GM21576 (cell line): ENCODE measurements around the gene HCAR1.
"Not testable (repeated sequence)": the region's sequence is repeated elsewhere in the genome, so short reads cannot be mapped to it uniquely, and the experiment has no call there.

Experiments
- ATAC-seq: cut with Tn5 transposase; IDR thresholded peaks from one replicate; pipeline ENCODE4 v1.9.1; 2021; ENCODE audit warnings: mild to moderate bottlenecking, moderate library complexity; ENCODE audit not compliant: unreplicated experiment

HCAR1 gene

GRCh38 chr12:122722387-122722786 is 8.3 kb downstream of the HCAR1 start:
- no peak for ATAC-seq

- no peak for ATAC-seq
Observed at GRCh38 chr12:122721057-122721545, 9.5 kb downstream of the HCAR1 start.

GRCh38 chr12:122716658-122717057 is 14.0 kb downstream of the HCAR1 start, which contains the start of gene HCAR3:
TSS of gene HCAR3 (minus strand) at chr12:122716811. CDS start at chr12:122716737, 74 bp downstream.
- ATAC-seq: not testable (repeated sequence)

- ATAC-seq: not testable (repeated sequence)
Observed at GRCh38 chr12:122715211-122715610, 15.4 kb downstream of the HCAR1 start.

GRCh38 chr12:122713491-122714188 is 17.0 kb downstream of the HCAR1 start:
- ATAC-seq: not testable (repeated sequence)

GRCh38 chr12:122711266-122711665 is 19.4 kb downstream of the HCAR1 start:
- ATAC-seq: not testable (repeated sequence)

GRCh38 chr12:122710341-122710740 is 20.3 kb downstream of the HCAR1 start:
- not testable (repeated sequence) for ATAC-seq

GRCh38 chr12:122709287-122709686 is 21.4 kb downstream of the HCAR1 start:
- not testable (repeated sequence) for ATAC-seq

- not testable (repeated sequence) for ATAC-seq
Observed at GRCh38 chr12:122703841-122704240, 26.8 kb downstream of the HCAR1 start.

- not testable (repeated sequence) for ATAC-seq
Observed at GRCh38 chr12:122702890-122703611, 27.6 kb downstream of the HCAR1 start, which contains the start of gene HCAR2. TSS of gene HCAR2 (minus strand) at chr12:122703357. CDS start at chr12:122703283, 74 bp downstream.

- ATAC-seq: not testable (repeated sequence)
Observed at GRCh38 chr12:122701481-122701880, 29.2 kb downstream of the HCAR1 start.

GRCh38 chr12:122700038-122700710 is 30.5 kb downstream of the HCAR1 start:
- not testable (repeated sequence) for ATAC-seq

GRCh38 chr12:122696922-122697321 is 33.7 kb downstream of the HCAR1 start:
- not testable (repeated sequence) for ATAC-seq

- no peak for ATAC-seq
Observed at GRCh38 chr12:122691566-122691965, 39.1 kb downstream of the HCAR1 start.

GRCh38 chr12:122688291-122688690 is 42.4 kb downstream of the HCAR1 start:
- no peak for ATAC-seq

GRCh38 chr12:122687086-122687485 is 43.6 kb downstream of the HCAR1 start:
- ATAC-seq: no peak

- ATAC-seq: no peak
Observed at GRCh38 chr12:122686538-122686937, 44.1 kb downstream of the HCAR1 start.

GRCh38 chr12:122684297-122684813 is 46.3 kb downstream of the HCAR1 start:
- no peak for ATAC-seq

- no peak for ATAC-seq
Observed at GRCh38 chr12:122681814-122682213, 48.8 kb downstream of the HCAR1 start.

- not testable (repeated sequence) for ATAC-seq
Observed at GRCh38 chr12:122680989-122681388, 49.7 kb downstream of the HCAR1 start.

GRCh38 chr12:122676781-122677180 is 53.9 kb downstream of the HCAR1 start:
- ATAC-seq: not testable (repeated sequence)
